Measurements from ENCODE around the gene RABGAP1L. TPM values are rescaled to one million over a fixed set of nuclear protein-coding genes. Genes with fewer than 3 reads are reported as not detected.
A peak's percentile ranks its signal among the peaks of the same experiment; 100 is the strongest.
"Not testable (repeated sequence)": the region's sequence is repeated elsewhere in the genome, so short reads cannot be mapped to it uniquely, and the experiment has no call there.

RABGAP1L gene
- total RNA-seq, 2 experiments from 2014 or later: 59.8 to 67.6 TPM

- Histone ChIP-seq H3K9me3 (ENCODE audit: control insufficient read depth in 1 of 2, insufficient read depth in 1 of 2, low read length in 2 of 2) (no peaks in the 10 kb centered on the region), H3K4me3 (ENCODE audit: low read length) (no peak overlapping the region), H3K4me1 (ENCODE audit: insufficient read depth, low read length) (no peaks in the 10 kb centered on the region), H3K27ac (ENCODE audit: low read depth in 1 of 2, low read length in 2 of 2) (no peak overlapping the region), H3K27me3 (ENCODE audit: control insufficient read depth in 1 of 2, insufficient read depth in 2 of 2, low read length in 2 of 2) (no peaks in the 10 kb centered on the region), H3K36me3 (ENCODE audit: insufficient read depth, low read length) (no peaks in the 10 kb centered on the region)
- Mint-ChIP-seq H3K36me3 (ENCODE audit: low read depth) (no peaks in the 10 kb centered on the region), H3K27ac (no peak overlapping the region), H3K4me3 (no peak overlapping the region), H3K9me3 (no peaks in the 10 kb centered on the region), H3K4me1 (ENCODE audit: low read depth) (peaks cover 22% of the 10 kb centered on the region), H3K27me3 (no peaks in the 10 kb centered on the region)
- intact Hi-C loops (cut with DNase I, micrococcal nuclease): no loop called here
- ATAC-seq (ENCODE audit: poor library complexity): no peak
- POLR2A ChIA-PET: no interaction called here
- CTCF ChIA-PET: interaction anchor here (0.7 kb wide), 1 partner anchor 14 kb away, joined by 4 read pairs; no protein-coding TSS in a partner anchor
- no peak for TF ChIP-seq CTCF (IDR thresholded peaks at IDR 0.05)
- DNase-seq: no peak
Measured at GRCh38 chr1:174839211-174839610, 679.9 kb downstream of the RABGAP1L start.

DNA sequence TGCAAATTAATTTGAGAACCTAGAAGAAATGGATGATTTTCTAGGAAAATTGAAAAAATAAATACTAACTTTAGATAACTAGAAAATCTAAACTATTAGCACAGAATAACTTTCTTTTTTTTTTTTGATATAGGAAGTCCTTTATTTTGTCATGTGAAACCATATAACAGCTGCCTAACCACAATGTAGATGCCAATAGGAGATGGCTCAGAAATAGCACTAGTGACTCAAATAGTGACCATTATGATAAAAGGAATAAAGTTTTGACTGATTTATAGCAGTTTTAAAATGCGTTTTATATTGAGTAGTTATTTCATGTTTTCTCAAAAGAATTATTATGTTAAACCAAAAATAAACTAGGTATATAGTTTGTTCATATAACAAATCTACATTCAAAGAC is 682.4 kb downstream of the RABGAP1L start:
- H3K27me3 Mint-ChIP-seq: no peaks in the 10 kb centered on the region
- TF ChIP-seq CTCF (IDR thresholded peaks at IDR 0.05): no peak
- ChIA-PET POLR2A (no interaction called here), CTCF (interaction anchor here (1.3 kb wide), 1 partner anchor 12 kb away, joined by 3 read pairs; no protein-coding TSS in a partner anchor)
- Histone ChIP-seq H3K36me3 (ENCODE audit: insufficient read depth, low read length) (no peaks in the 10 kb centered on the region), H3K27ac (ENCODE audit: low read depth in 1 of 2, low read length in 2 of 2) (no peak overlapping the region), H3K9me3 (ENCODE audit: control insufficient read depth in 1 of 2, insufficient read depth in 1 of 2, low read length in 2 of 2) (no peaks in the 10 kb centered on the region), H3K4me1 (ENCODE audit: insufficient read depth, low read length) (no peaks in the 10 kb centered on the region), H3K4me3 (ENCODE audit: low read length) (no peak overlapping the region), H3K27me3 (ENCODE audit: control insufficient read depth in 1 of 2, insufficient read depth in 2 of 2, low read length in 2 of 2) (no peaks in the 10 kb centered on the region)
- no peak overlapping the region for H3K4me3 Mint-ChIP-seq
- no peaks in the 10 kb centered on the region for H3K9me3 Mint-ChIP-seq
- peaks cover 22% of the 10 kb centered on the region for H3K4me1 Mint-ChIP-seq (ENCODE audit: low read depth)
- ATAC-seq (ENCODE audit: poor library complexity) (no peak), DNase-seq (peak in 1 of 14 experiments; percentile 18)
- H3K27ac Mint-ChIP-seq: no peak overlapping the region
- intact Hi-C loops (cut with DNase I, micrococcal nuclease): no loop called here
- H3K36me3 Mint-ChIP-seq (ENCODE audit: low read depth): no peaks in the 10 kb centered on the region

DNA sequence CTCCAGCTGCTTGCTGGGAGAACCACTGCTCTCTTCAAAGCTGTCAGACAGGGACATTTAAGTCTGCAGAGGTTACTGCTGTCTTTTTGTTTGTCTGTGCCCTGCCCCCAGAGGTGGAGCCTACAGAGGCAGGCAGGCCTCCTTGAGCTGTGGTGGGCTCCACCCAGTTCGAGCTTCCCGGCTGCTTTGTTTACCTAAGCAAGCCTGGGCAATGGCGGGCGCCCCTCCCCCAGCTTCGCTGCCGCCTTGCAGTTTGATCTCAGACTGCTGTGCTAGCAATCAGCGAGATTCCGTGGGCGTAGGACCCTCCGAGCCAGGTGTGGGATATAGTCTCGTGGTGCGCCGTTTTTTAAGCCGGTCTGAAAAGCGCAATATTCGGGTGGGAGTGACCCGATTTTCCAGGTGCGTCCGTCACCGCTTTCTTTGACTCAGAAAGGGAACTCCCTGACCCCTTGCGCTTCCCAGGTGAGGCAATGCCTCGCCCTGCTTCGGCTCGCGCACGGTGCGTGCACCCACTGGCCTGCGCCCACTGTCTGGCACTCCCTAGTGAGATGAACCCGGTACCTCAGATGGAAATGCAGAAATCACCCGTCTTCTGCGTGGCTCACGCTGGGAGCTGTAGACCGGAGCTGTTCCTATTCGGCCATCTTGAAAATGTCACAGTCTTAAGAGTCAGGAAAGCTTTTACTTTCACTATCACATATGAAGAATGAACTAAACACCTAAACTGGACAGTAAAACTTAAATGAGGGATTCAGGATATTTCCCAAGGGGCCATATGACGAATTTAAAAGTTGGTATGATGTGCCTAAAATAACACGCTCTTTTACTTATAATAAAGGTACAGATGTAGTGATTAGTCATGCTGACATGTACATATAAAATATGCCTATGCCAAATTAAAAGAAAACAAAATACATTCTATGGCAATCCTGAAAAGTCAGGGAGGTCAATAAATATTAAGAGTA is 689.6 kb downstream of the RABGAP1L start:
- H3K27me3 ChIP-seq (ENCODE audit: control insufficient read depth in 1 of 2, insufficient read depth in 2 of 2, low read length in 2 of 2); H3K9me3 ChIP-seq (ENCODE audit: control insufficient read depth in 1 of 2, insufficient read depth in 1 of 2, low read length in 2 of 2); H3K27ac Mint-ChIP-seq; H3K4me3 Mint-ChIP-seq; H3K4me1 ChIP-seq (ENCODE audit: insufficient read depth, low read length); DNase-seq; H3K36me3 Mint-ChIP-seq (ENCODE audit: low read depth); H3K4me1 Mint-ChIP-seq (ENCODE audit: low read depth); H3K27ac ChIP-seq (ENCODE audit: low read depth in 1 of 2, low read length in 2 of 2); ATAC-seq (ENCODE audit: poor library complexity); H3K27me3 Mint-ChIP-seq; H3K36me3 ChIP-seq (ENCODE audit: insufficient read depth, low read length); H3K9me3 Mint-ChIP-seq; intact Hi-C loops (cut with DNase I, micrococcal nuclease); CTCF ChIA-PET; H3K4me3 ChIP-seq (ENCODE audit: low read length); POLR2A ChIA-PET: not testable (repeated sequence)

All from CD4-positive, alpha-beta T cell (primary cell).